ENCODE data around the gene EOLA2.
"Not testable (repeated sequence)": the region's sequence is repeated elsewhere in the genome, so short reads cannot be mapped to it uniquely, and the experiment has no call there.

EOLA2 gene

GRCh38 chrX:149898554-149898953 lies 39.7 kb downstream of the EOLA2 start:
- no peak for TF ChIP-seq CTCF (IDR thresholded peaks at IDR 0.05; ENCODE audit: low read depth, low read length)
- DNase-seq (ENCODE audit: extremely low read depth, low read depth), result no peak

- not testable (repeated sequence) for DNase-seq (ENCODE audit: extremely low read depth, low read depth)
Measured at GRCh38 chrX:149890828-149891227, 47.5 kb downstream of the EOLA2 start.

Measured in AG09319 (cell line).